Measurements from ENCODE around the gene MRAS.
"Not testable (repeated sequence)": the region's sequence is repeated elsewhere in the genome, so short reads cannot be mapped to it uniquely, and the experiment has no call there.

Gene MRAS

GRCh38 chr3:138394156-138394555 lies 45.8 kb downstream of the MRAS start:
- DNase-seq = no peak

DNA sequence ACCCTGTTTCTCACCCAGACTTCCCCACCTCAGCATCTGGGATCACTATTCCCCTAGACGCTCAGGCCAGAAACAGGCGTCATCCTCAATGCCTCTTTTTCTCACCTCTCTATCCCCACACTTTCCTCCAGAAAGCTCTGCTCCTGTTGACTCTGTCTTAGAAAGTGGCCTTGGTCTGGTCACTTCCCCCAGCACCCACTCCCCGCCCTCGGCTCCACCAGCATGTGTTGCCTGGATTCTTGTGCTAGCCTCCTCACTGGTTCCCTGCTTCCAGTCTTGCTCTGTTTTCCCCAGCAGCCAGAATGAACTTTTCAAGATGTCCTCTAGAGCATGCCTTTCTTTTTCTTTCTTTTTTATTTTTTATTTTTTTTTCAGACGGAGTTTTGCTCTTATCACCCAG lies 46.3 kb downstream of the MRAS start:
- no peak for DNase-seq

DNA sequence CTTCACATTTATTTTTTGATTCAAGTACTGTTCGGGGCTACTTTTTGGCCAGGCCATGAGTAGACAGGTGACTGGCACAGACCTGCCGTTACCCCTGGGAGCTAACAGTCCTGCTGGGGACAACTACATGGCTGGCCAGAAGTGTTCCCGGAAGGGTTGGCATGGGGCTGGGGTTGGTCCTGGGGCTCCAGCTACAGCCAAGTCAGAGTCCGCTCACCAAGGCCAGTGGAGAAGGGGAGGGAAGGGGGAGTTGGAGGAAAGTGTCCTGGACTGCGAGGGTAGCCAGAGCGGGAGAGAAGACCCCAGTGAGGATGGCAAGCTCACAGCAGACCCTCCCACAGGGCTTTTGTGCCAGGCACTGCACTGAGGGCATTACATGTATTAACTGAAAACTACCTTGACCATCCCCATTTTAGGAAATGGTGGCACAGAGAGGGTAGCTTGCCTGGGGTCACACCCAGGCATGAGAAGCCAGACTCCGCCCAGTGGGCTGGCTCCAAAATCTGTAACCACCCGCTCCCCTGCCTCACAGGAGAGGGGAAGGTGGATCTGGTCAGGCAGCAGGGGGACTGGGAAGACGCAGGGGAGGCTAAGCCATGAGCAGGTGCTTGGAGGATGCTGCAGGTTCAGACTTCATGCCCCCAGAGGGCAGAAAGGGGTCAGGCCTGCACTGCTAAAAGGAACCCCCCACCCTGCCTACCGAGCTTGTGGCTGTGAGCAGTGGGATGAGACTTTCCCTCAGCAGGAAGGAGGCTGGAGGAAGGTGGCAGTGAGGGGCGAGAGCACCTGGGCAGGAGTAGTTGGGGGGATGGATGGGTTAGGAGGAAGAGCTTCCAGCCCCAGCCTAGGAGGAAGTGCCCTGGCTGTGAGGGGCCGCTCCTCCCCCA lies 47.7 kb downstream of the MRAS start:
- no peak for DNase-seq

DNA sequence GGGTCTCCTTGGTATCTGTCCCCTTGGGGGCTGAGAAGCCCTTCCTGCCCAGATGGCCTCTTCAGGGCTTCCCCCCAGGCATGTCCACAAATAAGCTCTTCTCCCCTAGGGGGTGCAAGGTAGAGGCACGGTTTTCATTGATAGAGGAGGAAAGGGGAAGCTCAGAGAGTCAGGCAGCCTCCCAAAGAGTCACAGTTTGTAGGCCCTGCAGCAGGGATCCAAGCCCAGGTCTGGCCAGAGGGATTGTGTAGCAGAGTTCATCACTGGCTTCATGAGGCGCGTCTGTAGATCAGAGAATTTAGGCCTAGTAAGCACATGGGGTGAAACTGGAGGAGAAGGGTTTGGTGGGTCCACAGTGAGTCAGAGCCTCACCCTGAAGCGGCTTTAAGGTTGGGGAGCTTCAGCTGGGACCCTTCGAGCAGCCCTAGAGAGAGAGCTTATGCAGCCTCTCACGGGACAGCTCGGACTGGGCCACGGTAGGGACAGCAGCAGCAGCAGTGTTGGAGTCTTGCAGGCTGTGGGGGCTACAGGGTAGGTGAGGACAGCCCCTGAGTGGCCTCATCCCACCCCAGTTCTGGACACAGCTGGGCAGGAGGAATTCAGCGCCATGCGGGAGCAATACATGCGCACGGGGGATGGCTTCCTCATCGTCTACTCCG lies 48.5 kb downstream of the MRAS start:
- no peak for DNase-seq

GRCh38 chr3:138397983-138398382 lies 49.6 kb downstream of the MRAS start:
- DNase-seq = no peak

- DNase-seq = no peak
These were observed 50.6 kb downstream of the MRAS start for GRCh38 chr3:138398791-138399575.

GRCh38 chr3:138399766-138400165 lies 51.4 kb downstream of the MRAS start:
- no peak for DNase-seq

DNA sequence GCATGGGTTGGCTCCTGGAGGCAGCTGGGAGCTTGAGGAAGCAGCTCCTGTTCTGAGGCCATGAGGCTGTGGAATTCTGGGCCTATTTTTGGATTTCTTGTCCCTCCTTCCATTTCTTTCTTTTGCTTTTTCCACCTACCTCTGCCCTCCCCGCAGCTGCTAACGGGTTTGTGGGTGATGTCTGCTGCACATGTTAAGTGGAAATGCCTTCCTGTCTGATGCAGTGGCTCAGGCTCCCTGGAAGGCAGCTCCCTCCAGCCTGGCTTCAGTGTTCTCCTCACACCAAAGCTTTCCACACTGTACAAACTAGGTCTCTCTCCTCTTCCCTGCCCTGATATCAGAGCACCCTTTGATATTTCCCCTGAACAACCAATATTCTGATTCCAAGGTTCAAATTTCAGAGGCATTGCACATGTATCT lies 52.3 kb downstream of the MRAS start:
- DNase-seq = no peak

GRCh38 chr3:138401834-138402233 lies 53.5 kb downstream of the MRAS start:
- no peak for DNase-seq

GRCh38 chr3:138404121-138404520 lies 55.7 kb downstream of the MRAS start:
- DNase-seq = no peak

DNA sequence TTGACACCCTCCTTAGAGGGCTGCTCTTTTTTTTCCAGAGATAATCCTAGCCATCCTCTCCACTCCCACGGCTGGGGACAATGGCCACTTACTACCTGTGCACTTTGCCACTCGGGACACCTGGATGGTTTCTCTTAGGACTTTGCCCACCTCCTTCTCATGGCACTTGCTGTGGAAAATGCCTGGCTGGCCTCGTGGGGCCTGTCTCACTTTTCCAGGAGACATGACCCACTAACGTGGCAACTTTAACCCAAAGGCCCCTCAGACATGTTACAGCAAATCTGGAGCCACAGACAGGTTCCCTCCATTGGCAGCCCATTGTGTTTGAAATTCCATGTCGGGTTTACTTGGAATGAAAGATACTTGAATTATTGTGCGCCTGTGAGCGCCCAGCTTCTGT lies 56.6 kb downstream of the MRAS start:
- no peak for DNase-seq

GRCh38 chr3:138405486-138405885 lies 57.1 kb downstream of the MRAS start:
- no peak for DNase-seq

- no peak for DNase-seq
These were observed 58.2 kb downstream of the MRAS start for GRCh38 chr3:138406606-138407005.

DNA sequence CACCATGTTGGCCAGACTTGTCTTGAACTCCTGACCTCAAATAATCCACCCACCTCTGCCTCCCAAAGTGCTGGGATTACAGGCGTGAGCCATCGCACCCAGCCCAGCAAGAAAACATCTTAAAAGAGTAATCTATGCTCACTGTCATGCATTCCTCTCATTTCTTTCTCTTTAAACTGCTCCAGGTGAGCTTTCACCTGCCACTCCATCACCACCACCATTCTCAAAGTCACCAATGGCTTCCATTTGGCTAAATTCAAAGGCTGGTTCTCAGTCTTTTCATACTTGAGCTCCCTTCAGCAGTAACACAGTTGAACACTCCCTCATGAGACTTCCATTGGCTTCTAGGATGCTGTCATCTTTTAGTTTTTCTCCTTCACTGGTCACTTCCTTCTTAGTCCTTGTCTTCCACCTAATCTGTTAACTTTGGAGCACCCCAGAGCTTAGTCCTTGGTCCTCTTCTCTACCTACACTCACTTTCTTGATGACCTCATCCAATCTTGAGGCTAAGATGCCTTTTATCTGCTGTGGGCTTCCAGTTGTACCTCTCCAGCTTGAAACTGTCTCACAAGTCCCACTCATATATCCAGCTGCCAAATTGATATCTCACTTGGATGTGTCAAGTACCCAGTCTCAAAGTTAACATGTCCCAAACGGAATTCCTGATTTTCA lies 59.0 kb downstream of the MRAS start:
- DNase-seq = no peak

GRCh38 chr3:138408751-138409570 lies 60.6 kb downstream of the MRAS start:
- no peak for DNase-seq

DNA sequence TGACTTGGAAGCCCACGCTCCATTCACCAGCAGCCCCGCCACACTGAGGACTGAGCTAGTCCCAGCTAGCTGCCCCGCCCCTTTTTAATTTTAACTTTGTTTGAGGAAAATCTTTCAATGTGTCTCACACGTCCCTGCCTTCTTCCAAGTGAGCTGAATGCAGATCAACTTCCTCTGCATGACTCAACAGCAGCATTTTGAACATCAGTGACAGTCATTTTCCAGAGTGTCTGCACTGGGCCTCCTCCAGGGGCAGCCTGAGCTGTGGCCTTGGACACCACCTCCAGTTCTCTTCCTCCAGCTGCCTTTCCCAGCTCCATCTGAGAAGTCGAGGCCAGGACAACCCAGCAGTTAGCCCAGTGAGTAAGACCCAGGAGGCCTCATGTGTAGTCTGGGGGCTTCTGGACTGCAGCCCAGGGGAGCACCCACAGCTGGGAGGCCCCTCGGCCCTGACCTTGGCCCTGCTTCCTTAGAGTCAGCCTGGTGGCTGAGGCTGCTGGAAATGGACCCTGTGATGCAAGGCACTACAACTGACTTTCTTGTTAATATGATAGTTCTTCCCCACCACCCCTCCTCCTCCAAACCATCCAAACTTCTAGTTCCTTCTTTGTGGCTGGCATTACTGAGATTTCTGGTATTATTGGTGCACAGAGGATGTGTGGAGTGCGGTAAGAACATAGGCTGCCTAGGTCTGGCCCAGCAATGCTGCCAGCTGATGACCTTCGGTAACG lies 64.6 kb downstream of the MRAS start:
- no peak for DNase-seq

GRCh38 chr3:138416236-138416635 lies 67.9 kb downstream of the MRAS start:
- DNase-seq = not testable (repeated sequence)

- peak; percentile 69 for DNase-seq
These were observed 69.2 kb downstream of the MRAS start for GRCh38 chr3:138417559-138417982.

DNA sequence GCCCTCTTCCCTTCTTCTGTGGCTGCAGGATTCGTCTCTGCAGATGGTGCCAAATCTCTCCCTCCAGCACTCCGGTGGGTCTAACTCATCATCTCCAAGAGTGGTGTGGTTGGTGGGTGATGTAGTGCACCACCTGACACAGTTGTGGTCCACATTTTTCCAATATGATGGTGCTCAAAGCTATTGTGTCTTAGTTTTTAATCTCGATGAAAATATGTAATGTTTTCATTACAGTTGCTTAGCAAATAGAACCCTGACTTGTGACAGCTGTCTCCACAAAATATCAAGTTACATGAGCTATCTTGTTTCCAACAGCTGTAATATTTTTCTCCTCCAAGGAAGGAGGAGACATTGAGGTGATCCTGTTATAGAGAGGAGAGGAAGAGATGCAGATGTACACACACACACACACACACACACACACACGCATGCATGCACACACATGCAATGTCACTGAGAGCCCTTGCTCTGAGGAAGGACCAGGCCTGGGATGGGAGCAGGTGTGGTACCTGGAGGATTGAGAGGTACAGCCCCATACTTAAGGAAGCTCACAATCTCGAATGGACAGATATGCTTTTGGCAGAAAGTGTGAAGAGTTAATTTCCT lies 70.3 kb downstream of the MRAS start:
- DNase-seq = no peak

DNA sequence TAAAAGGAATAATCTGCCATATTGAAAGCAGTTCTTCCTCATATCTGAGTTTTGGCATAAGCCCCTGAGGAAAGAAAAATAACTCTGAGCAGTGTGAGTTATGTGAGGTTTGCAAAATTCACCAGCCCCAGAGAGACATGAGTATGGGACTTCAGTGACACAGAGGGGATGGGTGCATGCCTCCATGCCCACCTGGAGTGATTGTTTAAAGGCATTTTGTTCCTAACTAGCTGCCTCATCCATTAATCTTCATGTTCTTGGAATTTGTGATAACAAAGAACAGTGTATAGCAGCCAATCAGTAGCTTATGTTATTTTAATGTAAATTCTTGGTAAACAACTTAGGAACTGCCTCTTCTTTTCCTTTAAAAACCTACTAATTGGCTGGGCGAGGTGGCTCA lies 74.9 kb downstream of the MRAS start:
- DNase-seq = no peak

- no peak for DNase-seq
These were observed 75.9 kb downstream of the MRAS start for GRCh38 chr3:138424323-138424722.

Measured in stimulated activated CD4-positive, alpha-beta T cell treated with anti-CD3 and anti-CD28 coated beads, Interleukin-4, amount 100 ng/mL, for 24 hours (primary cell).